Loucy (cell line): ENCODE results near the gene SULT4A1.

Experiments
- H2AFZ ChIP-seq: fragments of 200-600 bp; sonication (generic); 2 replicates; pipeline ENCODE4 v1.6.0; 2016; ENCODE audit warnings: antibody characterized with exemption, mild to moderate bottlenecking, low read length, moderate library complexity
- H3F3A ChIP-seq: fragments of 200-600 bp; 2 replicates; pipeline ENCODE4 v1.6.0; 2016; ENCODE audit warnings: antibody characterized with exemption, low read depth, mild to moderate bottlenecking
- H3K27me3 ChIP-seq: fragments of 200-600 bp; sonication (generic); 2 replicates; pipeline ENCODE4 v1.6.1; 2014; ENCODE audit warnings: low read length, mild to moderate bottlenecking; ENCODE audit not compliant: insufficient read depth, poor library complexity, severe bottlenecking
- H3K36me3 ChIP-seq: fragments of 200-600 bp; sonication (generic); 2 replicates; pipeline ENCODE4 v1.6.1; 2016; ENCODE audit warnings: low read length; ENCODE audit not compliant: insufficient read depth
- H3K4me1 ChIP-seq: fragments of 200-600 bp; sonication (generic); 2 replicates; pipeline ENCODE4 v1.5.1; 2014; ENCODE audit warnings: low read length, mild to moderate bottlenecking; ENCODE audit not compliant: insufficient read depth, poor library complexity, severe bottlenecking
- H3K4me2 ChIP-seq: fragments of 200-600 bp; sonication (generic); 2 replicates; pipeline ENCODE4 v1.6.0; 2014; ENCODE audit warnings: antibody characterized with exemption, low read length, low read depth, mild to moderate bottlenecking; ENCODE audit not compliant: poor library complexity, severe bottlenecking
- H3K4me3 ChIP-seq: fragments of 200-600 bp; sonication (generic); 2 replicates; pipeline ENCODE4 v1.5.1; 2014; ENCODE audit warnings: low read length, mild to moderate bottlenecking, mixed read lengths; ENCODE audit not compliant: poor library complexity, severe bottlenecking
- H3K79me2 ChIP-seq: fragments of 200-600 bp; sonication (generic); 2 replicates; pipeline ENCODE4 v1.6.1; 2014; ENCODE audit warnings: low read length; ENCODE audit not compliant: insufficient read depth
- H3K9ac ChIP-seq: fragments of 200-600 bp; sonication (generic); 2 replicates; pipeline ENCODE4 v1.6.0; 2014; ENCODE audit warnings: mild to moderate bottlenecking, low read depth, low read length, moderate library complexity; ENCODE audit not compliant: poor library complexity, severe bottlenecking
- H3K9me2 ChIP-seq: fragments of 200-600 bp; sonication (generic); replicated peaks from 2 replicates; pipeline ENCODE4 v1.6.1; 2016; ENCODE audit warnings: low read depth, low read length, mixed read lengths
- H3K9me3 ChIP-seq: fragments of 200-600 bp; sonication (generic); 2 replicates; pipeline ENCODE4 v1.6.1; 2014; ENCODE audit warnings: mild to moderate bottlenecking, antibody characterized with exemption, low read length, low read depth; ENCODE audit not compliant: insufficient read depth
- H4K20me1 ChIP-seq: fragments of 200-600 bp; sonication (generic); 2 replicates; pipeline ENCODE4 v1.6.0; 2014; ENCODE audit warnings: antibody characterized with exemption, low read length, mild to moderate bottlenecking; ENCODE audit not compliant: insufficient read depth, poor library complexity, severe bottlenecking
- CTCF ChIP-seq: fragments of 200-600 bp; sonication (generic); conservative IDR thresholded peaks from 2 replicates; pipeline ENCODE4 v1.5.1; 2014; ENCODE audit warnings: mild to moderate bottlenecking, antibody characterized with exemption, low read length
- EZH2phosphoT487 ChIP-seq: fragments of 200-600 bp; IDR thresholded peaks from 2 replicates; pipeline ENCODE4 v1.6.1; 2018; ENCODE audit warnings: antibody characterized with exemption, mild to moderate bottlenecking, moderate library complexity, borderline replicate concordance

Gene SULT4A1

GRCh38 chr22:43892183-43892894 is 30.0 kb upstream of the SULT4A1 start:
- Histone ChIP-seq H4K20me1 (no peaks in the 10 kb centered on the region), H3K9me3 (no peaks in the 10 kb centered on the region), H3K4me3 (no peak overlapping the region), H3K27me3 (no peaks in the 10 kb centered on the region), H3K79me2 (no peaks in the 10 kb centered on the region), H3K36me3 (no peaks in the 10 kb centered on the region), H3K9me2 (no peaks in the 10 kb centered on the region), H3F3A (no peaks in the 10 kb centered on the region), H2AFZ (no peak overlapping the region), H3K4me1 (no peaks in the 10 kb centered on the region), H3K9ac (no peak overlapping the region), H3K4me2 (no peak overlapping the region)
- TF ChIP-seq EZH2phosphoT487: no peak
- no peak for TF ChIP-seq CTCF

GRCh38 chr22:43891360-43892182 is 29.3 kb upstream of the SULT4A1 start, which contains the start of gene PNPLA5:
TSS of gene PNPLA5 (minus strand) at chr22:43892013. CDS start at chr22:43891880, 133 bp downstream.
- TF ChIP-seq CTCF (no peak), EZH2phosphoT487 (no peak)
- Histone ChIP-seq H3K36me3 (no peaks in the 10 kb centered on the region), H3K79me2 (no peaks in the 10 kb centered on the region), H3K4me2 (no peak within 1 kb of the TSS), H3K27me3 (no peaks in the 10 kb centered on the region), H4K20me1 (no peaks in the 10 kb centered on the region), H3K9ac (no peak within 1 kb of the TSS), H3K4me3 (no peak within 1 kb of the TSS), H3F3A (no peaks in the 10 kb centered on the region), H3K9me3 (no peaks in the 10 kb centered on the region), H3K4me1 (no peaks in the 10 kb centered on the region), H2AFZ (no peak within 1 kb of the TSS), H3K9me2 (no peaks in the 10 kb centered on the region)

- Histone ChIP-seq H3K4me3 (no peak overlapping the region), H3F3A (no peaks in the 10 kb centered on the region), H3K79me2 (no peaks in the 10 kb centered on the region), H4K20me1 (no peaks in the 10 kb centered on the region), H3K27me3 (no peaks in the 10 kb centered on the region), H3K4me1 (no peaks in the 10 kb centered on the region), H3K36me3 (no peaks in the 10 kb centered on the region), H2AFZ (no peak overlapping the region), H3K9me3 (no peaks in the 10 kb centered on the region), H3K9me2 (no peaks in the 10 kb centered on the region), H3K9ac (no peak overlapping the region), H3K4me2 (no peak overlapping the region)
- TF ChIP-seq CTCF: no peak
- TF ChIP-seq EZH2phosphoT487: no peak
Measured at GRCh38 chr22:43890901-43891331, 28.6 kb upstream of the SULT4A1 start.
